NT2/D1 (cell line): ENCODE measurements around the gene TOX2.

Experiments used
- DNase-seq: peaks from one replicate; pipeline ENCODE4 v3.0.0-alpha.2; 2011; ENCODE audit warnings: low read depth, low spot score
- H3K27me3 ChIP-seq: 2 replicates; pipeline ENCODE4 v1.6.0; 2011; ENCODE audit warnings: mild to moderate bottlenecking; ENCODE audit not compliant: insufficient read length, insufficient read depth
- H3K36me3 ChIP-seq: 2 replicates; pipeline ENCODE4 v1.6.1; 2011; ENCODE audit warnings: mild to moderate bottlenecking, low read length, mixed read lengths; ENCODE audit not compliant: insufficient read depth, insufficient read length
- H3K4me1 ChIP-seq: 2 replicates; pipeline ENCODE4 v1.5.1; 2011; ENCODE audit not compliant: insufficient read depth, insufficient read length
- H3K4me3 ChIP-seq: 2 replicates; pipeline ENCODE4 v1.5.1; 2011; ENCODE audit warnings: low read depth; ENCODE audit not compliant: insufficient read length
- H3K9ac ChIP-seq: 2 replicates; pipeline ENCODE4 v1.6.0; 2011; ENCODE audit warnings: low read depth; ENCODE audit not compliant: insufficient read length
- H3K9me3 ChIP-seq: 2 replicates; pipeline ENCODE4 v1.5.1; 2011; ENCODE audit warnings: mild to moderate bottlenecking, low read length; ENCODE audit not compliant: insufficient read depth
- SUZ12 ChIP-seq: IDR thresholded peaks from 2 replicates; pipeline ENCODE4 v1.6.1; 2011; ENCODE audit not compliant: insufficient read length, insufficient read depth; ENCODE audit errors: extremely low read depth
- YY1 ChIP-seq: IDR thresholded peaks from 2 replicates; pipeline ENCODE4 v1.6.1; 2011; ENCODE audit not compliant: insufficient read length, insufficient read depth
- ZNF274 ChIP-seq: IDR thresholded peaks from 2 replicates; pipeline ENCODE4 v1.6.1; 2011; ENCODE audit warnings: mild to moderate bottlenecking, low read depth, low read length

Gene TOX2

DNA sequence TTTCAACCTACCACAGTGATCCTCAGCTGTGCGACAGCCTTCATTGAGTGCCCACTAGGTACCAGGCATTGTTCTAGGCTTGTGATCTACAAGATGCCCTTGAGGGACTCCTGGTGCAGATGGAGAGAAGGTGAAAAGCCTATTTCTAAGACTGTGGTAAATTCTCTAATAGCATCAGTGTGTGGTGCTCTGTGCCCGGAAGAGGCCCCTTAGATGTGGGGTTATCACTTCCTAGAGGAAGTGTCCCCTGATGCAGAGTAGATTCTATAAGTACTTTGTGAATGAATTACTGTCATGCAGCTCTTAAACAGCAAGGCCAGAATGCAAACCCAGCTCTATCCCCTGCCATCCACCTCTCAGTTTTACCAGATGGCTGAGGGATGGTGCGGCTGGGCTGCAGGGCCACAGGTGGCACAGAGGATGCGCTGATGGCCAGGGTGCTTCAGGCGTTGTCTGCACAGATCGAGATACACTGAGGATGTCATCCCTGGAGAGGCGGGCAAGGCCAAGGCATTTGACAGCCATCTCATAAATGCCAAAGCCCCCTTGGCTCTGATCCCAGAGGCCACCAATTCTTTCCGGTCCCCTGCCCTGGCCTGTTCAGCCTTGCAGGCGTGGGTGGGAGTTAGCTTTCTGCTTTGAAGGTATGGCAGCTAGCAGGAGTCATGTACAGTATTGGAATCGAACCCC is 96.7 kb downstream of the TOX2 start:
- H3K9me3 ChIP-seq = no peaks in the 10 kb centered on the region
- H3K4me1 ChIP-seq = peaks cover 2% of the 10 kb centered on the region
- H3K36me3 ChIP-seq = peaks cover 7% of the 10 kb centered on the region
- no peaks in the 10 kb centered on the region for H3K27me3 ChIP-seq
- no peak overlapping the region for H3K9ac ChIP-seq
- no peak overlapping the region for H3K4me3 ChIP-seq
- TF ChIP-seq SUZ12 = no peak
- TF ChIP-seq YY1 = no peak
- no peak for TF ChIP-seq ZNF274
- DNase-seq = no peak

DNA sequence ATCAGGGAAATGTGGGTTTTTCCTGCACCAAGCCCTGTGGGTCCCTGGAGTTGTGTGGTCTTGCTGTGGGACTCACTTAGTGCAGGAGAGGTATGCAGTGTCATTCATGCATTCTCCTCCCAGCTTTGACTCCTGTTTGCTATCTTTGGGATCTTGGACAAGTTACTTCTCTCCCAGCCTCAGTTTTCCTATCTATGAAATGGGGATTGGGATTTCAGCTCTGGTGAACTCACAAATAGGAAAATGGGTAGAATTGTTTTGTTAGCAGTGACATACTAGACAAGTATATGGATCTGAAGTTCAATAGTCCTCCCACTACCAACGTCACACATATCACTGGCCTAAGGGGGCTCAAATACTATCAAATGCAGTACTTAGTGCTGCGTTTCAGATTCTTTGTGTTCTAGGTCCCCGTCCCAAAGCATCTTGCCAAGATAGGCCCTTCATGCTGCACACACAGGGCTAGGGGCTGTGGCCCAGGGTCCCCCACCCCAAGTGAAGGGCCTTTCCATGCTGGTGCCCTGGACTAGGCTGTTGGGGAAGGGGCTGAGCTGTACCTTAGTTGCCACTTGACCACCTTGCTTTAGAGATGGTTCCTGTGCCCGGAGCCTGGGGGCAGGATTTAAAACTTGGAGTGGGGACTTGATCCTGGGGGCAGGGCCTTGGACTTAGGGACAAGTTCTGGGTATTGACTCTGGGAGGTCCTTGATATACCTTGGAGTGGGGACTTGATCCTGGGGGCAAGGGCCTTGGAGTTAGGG is 98.0 kb downstream of the TOX2 start:
- no peaks in the 10 kb centered on the region for H3K4me1 ChIP-seq
- no peak for TF ChIP-seq YY1
- TF ChIP-seq SUZ12 = no peak
- TF ChIP-seq ZNF274 = no peak
- H3K36me3 ChIP-seq = no peaks in the 10 kb centered on the region
- no peaks in the 10 kb centered on the region for H3K27me3 ChIP-seq
- DNase-seq = no peak
- no peak overlapping the region for H3K4me3 ChIP-seq
- no peak overlapping the region for H3K9ac ChIP-seq
- H3K9me3 ChIP-seq = no peaks in the 10 kb centered on the region

DNA sequence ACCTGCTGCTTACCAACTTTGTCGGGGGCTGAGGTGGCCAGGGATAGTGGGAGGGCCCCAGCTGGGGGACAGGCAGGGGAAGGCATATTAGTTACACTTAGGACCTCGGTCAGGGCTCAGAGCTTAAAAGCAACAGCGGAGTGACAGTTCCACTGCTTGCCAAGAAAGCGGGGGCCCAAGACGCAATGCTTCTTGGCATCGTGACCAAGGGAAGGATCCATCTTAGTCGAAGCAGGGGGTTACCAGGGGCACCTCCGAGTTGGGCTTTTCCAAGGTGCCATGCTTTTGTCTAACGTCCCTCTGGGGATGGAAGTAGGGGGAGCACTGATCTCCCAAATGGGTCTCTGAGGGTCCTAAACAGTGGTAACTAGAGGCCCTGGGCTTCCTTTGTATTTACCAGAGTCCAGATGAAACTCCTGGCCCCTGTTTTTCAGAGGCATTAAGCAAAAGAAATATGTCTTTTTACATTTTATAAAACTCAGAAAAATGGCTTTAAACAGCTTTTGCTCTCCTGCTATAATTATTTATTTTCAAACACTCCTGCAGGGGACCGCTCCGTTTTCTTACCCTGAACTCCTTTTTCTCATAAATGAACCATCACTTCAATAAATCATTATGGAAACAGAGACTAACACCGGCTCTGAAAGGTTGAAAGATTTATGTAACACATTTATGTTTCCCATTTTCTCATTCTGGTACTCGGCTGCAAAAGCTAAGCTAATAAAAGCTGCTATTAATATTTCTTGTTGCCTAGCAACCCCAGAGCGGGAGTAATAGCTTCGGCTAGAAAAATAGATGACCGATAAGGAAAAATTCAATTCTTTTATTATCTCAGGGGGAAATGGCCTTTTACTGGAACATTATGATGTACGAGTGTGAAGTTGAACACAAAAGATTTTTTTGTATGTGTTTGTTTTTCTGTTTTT is 100.4 kb downstream of the TOX2 start:
- Histone ChIP-seq H3K4me1 (peaks cover 5% of the 10 kb centered on the region), H3K9me3 (no peaks in the 10 kb centered on the region), H3K27me3 (no peaks in the 10 kb centered on the region), H3K9ac (no peak overlapping the region), H3K36me3 (no peaks in the 10 kb centered on the region), H3K4me3 (no peak overlapping the region)
- no peak for TF ChIP-seq SUZ12
- no peak for TF ChIP-seq ZNF274
- TF ChIP-seq YY1 = no peak
- no peak for DNase-seq

DNA sequence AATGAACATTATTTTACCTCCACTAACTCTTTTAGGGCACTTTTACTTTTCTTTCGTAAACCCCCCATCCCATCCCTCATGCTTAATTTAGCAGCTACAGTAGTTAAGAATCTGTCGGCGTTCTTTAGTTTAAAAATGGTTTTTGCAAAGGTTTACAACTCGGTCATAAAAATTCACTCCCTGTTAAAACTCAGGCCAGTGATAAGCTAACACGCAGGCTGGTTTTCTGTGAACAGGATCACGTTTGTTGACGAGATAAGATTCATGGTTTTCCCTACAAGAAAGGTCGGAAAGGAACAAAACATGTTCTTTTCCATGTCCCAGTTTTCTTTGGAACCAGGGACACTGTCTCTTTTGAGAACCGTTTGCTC is 101.1 kb downstream of the TOX2 start:
- peaks cover 9% of the 10 kb centered on the region for H3K4me1 ChIP-seq
- no peak for DNase-seq

DNA sequence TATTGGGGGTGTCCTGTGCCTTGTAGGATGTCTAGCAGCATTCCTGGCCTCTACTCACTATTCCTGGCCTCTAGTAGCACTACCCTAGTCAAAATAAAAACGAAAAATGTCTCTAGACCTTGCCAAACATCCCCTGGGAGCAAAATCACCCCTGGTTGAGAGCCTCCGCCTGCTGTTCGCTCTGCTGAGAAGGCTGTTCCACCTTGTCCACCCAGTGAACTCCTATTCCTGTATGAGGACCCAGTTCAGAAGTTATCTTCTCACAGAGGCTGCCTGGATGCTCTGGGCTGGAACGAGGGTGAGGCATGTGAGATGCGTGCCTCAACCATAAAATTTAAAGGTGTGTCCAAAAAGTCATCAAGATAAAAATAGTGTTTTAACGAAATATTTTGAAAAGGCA is 101.9 kb downstream of the TOX2 start:
- no peak for TF ChIP-seq SUZ12
- TF ChIP-seq ZNF274 = no peak
- TF ChIP-seq YY1 = no peak
- Histone ChIP-seq H3K36me3 (no peaks in the 10 kb centered on the region), H3K9ac (no peak overlapping the region), H3K4me3 (no peak overlapping the region), H3K27me3 (no peaks in the 10 kb centered on the region), H3K4me1 (peaks cover 13% of the 10 kb centered on the region), H3K9me3 (no peaks in the 10 kb centered on the region)
- DNase-seq = no peak

More for the DNA sequence above, 101.1 kb downstream of the TOX2 start:
- Histone ChIP-seq H3K36me3 (no peaks in the 10 kb centered on the region), H3K4me3 (no peak overlapping the region), H3K27me3 (no peaks in the 10 kb centered on the region), H3K9me3 (no peaks in the 10 kb centered on the region), H3K9ac (no peak overlapping the region)
- TF ChIP-seq ZNF274 = no peak
- TF ChIP-seq SUZ12 = no peak
- no peak for TF ChIP-seq YY1

DNA sequence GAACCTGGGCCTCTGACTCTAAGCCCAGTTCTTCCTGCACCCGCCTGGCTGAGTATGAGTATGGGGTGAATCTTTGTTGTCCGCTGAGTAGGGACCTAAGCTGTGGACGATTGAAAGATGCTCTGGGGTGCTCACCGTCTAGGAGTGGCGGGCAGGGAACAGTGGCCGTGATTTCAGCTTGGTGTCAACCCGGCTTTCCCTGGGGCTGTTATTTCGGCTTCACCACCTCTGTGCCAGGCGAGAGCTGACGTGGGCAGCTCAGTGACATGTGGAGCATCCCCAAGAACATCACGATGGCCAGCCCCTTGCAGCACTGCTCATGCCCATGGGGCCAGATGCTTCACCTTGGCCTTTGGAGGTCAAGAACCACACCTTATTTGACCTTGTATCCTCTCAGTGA is 102.6 kb downstream of the TOX2 start:
- Histone ChIP-seq H3K36me3 (no peaks in the 10 kb centered on the region), H3K27me3 (no peaks in the 10 kb centered on the region)

DNA sequence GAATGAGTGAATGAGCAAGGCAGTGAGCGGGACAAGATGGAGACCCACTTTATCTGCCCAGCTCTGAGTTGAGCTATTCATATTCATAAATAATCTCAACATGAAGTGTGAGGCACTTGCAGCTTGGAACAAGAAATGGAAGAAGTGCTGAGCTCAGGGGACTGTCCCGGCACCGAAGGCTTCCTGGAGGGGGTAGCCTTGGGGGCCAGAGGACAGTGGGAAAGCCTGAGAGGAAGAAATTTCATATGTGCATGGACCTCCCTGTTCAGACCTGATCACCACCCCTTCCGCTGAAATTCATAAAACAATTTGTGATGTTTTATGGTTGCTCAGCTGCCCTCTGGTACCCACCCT is 103.2 kb downstream of the TOX2 start:
- TF ChIP-seq YY1 (no peak), SUZ12 (no peak), ZNF274 (no peak)
- Histone ChIP-seq H3K27me3 (no peaks in the 10 kb centered on the region), H3K36me3 (no peaks in the 10 kb centered on the region), H3K9ac (no peak overlapping the region), H3K9me3 (no peaks in the 10 kb centered on the region), H3K4me1 (peaks cover 13% of the 10 kb centered on the region), H3K4me3 (no peak overlapping the region)
- no peak for DNase-seq

More for the DNA sequence above, 102.6 kb downstream of the TOX2 start:
- DNase-seq = no peak
- TF ChIP-seq SUZ12 = no peak
- no peak for TF ChIP-seq YY1
- TF ChIP-seq ZNF274 = no peak
- Histone ChIP-seq H3K9ac (no peak overlapping the region), H3K9me3 (no peaks in the 10 kb centered on the region), H3K4me1 (peaks cover 13% of the 10 kb centered on the region), H3K4me3 (no peak overlapping the region)
